HepG2 (cell line): ENCODE results near the gene ARFGAP3. TPM values are rescaled to one million over a fixed set of nuclear protein-coding genes. Genes with fewer than 3 reads are reported as not detected.

ENCODE experiments used
- ATF4 ChIP-seq, 2 experiments: fragments of 450-650 bp in 1 of 2; sonication (generic) in 1 of 2; formaldehyde crosslinking; IDR thresholded peaks; 2 replicates each; pipeline versions ENCODE4 v1.5.0 to v1.8.0; 2020 to 2022; ENCODE audit warnings: mild to moderate bottlenecking in 1 of 2, missing genetic modification reagents in 1 of 2
- FOXM1 ChIP-seq: sonication (generic); formaldehyde crosslinking; IDR thresholded peaks from 2 replicates; pipeline ENCODE4 v1.5.0; 2020; ENCODE audit warnings: missing genetic modification reagents
- FOXO1 ChIP-seq: sonication (generic); formaldehyde crosslinking; IDR thresholded peaks from 2 replicates; pipeline ENCODE4 v1.4.0; 2020; ENCODE audit warnings: missing genetic modification reagents
- ISL2 ChIP-seq: sonication (generic); formaldehyde crosslinking; IDR thresholded peaks from 2 replicates; pipeline ENCODE4 v1.5.0; 2020; ENCODE audit warnings: missing genetic modification reagents
- KLF15 ChIP-seq: sonication (generic); formaldehyde crosslinking; IDR thresholded peaks from 2 replicates; pipeline ENCODE4 v1.8.1; 2023; ENCODE audit warnings: borderline replicate concordance, mild to moderate bottlenecking, inconsistent platforms, missing genetic modification reagents, mixed read lengths
- MLXIP ChIP-seq: sonication (generic); formaldehyde crosslinking; IDR thresholded peaks from 2 replicates; pipeline ENCODE4 v1.9.0; 2021; ENCODE audit warnings: missing genetic modification reagents, borderline replicate concordance
- MTF1 ChIP-seq: sonication (generic); formaldehyde crosslinking; IDR thresholded peaks from 2 replicates; pipeline ENCODE4 v1.5.0; 2020; ENCODE audit warnings: missing genetic modification reagents
- MTF2 ChIP-seq: sonication (generic); formaldehyde crosslinking; IDR thresholded peaks from 2 replicates; pipeline ENCODE4 v1.5.0; 2020; ENCODE audit warnings: missing genetic modification reagents, borderline replicate concordance
- NFATC3 ChIP-seq: sonication (generic); formaldehyde crosslinking; IDR thresholded peaks from 2 replicates; pipeline ENCODE4 v1.5.1; 2020; ENCODE audit warnings: mild to moderate bottlenecking, missing genetic modification reagents
- NFKBIZ ChIP-seq: IDR thresholded peaks from 2 replicates; pipeline ENCODE4 v1.6.1; 2018; ENCODE audit warnings: missing genetic modification reagents, missing compliant biosample characterization
- ZNF101 ChIP-seq: sonication (generic); formaldehyde crosslinking; IDR thresholded peaks from 2 replicates; pipeline ENCODE4 v1.4.0; 2020; ENCODE audit warnings: mild to moderate bottlenecking, low read depth, missing genetic modification reagents, borderline replicate concordance
- ZNF234 ChIP-seq: sonication (generic); formaldehyde crosslinking; conservative IDR thresholded peaks from 2 replicates; pipeline ENCODE4 v1.5.1; 2020; ENCODE audit warnings: mild to moderate bottlenecking, missing genetic modification reagents
- ZNF296 ChIP-seq: sonication (generic); formaldehyde crosslinking; conservative IDR thresholded peaks from 2 replicates; pipeline ENCODE4 v1.5.0; 2020; ENCODE audit warnings: mild to moderate bottlenecking, missing genetic modification reagents
- ZNF530 ChIP-seq: sonication (generic); formaldehyde crosslinking; IDR thresholded peaks from 2 replicates; pipeline ENCODE4 v1.5.0; 2020; ENCODE audit warnings: low read depth, mild to moderate bottlenecking, missing genetic modification reagents
- ZNF552 ChIP-seq: sonication (generic); formaldehyde crosslinking; IDR thresholded peaks from 2 replicates; pipeline ENCODE4 v1.9.0; 2022; ENCODE audit warnings: missing genetic modification reagents, mild to moderate bottlenecking, borderline replicate concordance
- ZNF572 ChIP-seq: sonication (generic); formaldehyde crosslinking; IDR thresholded peaks from 2 replicates; pipeline ENCODE4 v1.5.1; 2020; ENCODE audit warnings: mild to moderate bottlenecking, missing genetic modification reagents
- ZNF674 ChIP-seq: sonication (generic); formaldehyde crosslinking; IDR thresholded peaks from 2 replicates; pipeline ENCODE4 v1.5.0; 2020; ENCODE audit warnings: low read depth, mild to moderate bottlenecking, missing genetic modification reagents
- ZSCAN9 ChIP-seq: IDR thresholded peaks from 2 replicates; pipeline ENCODE4 v1.6.1; 2016; ENCODE audit warnings: borderline replicate concordance
- polyA plus RNA-seq, 8 experiments: library from polyadenylated mRNA; depleted of rRNA in 3 of 8; stranded (reverse) in 7 of 8; unstranded in 1 of 8; fragments of >200 nt; fragmentation: Illumina TruSeq in 4 of 8; extraction: Trizol in 4 of 8; gene quantifications; 2 replicates each; pipeline versions ENCODE4 v1.2.1 to v1.2.3, GENCODE V29; 2011 to 2016; ENCODE audit warnings: low read depth in 4 of 8, missing spikeins in 1 of 8, mixed read lengths in 1 of 8; ENCODE audit not compliant: insufficient read depth in 1 of 8
- total RNA-seq, 5 experiments: library from RNA; depleted of rRNA; stranded (reverse); fragments of >200 nt; fragmentation: Illumina TruSeq; extraction: Trizol; gene quantifications; 2 replicates each; pipeline ENCODE4 v1.2.3, GENCODE V29; 2016; ENCODE audit warnings: low read depth in 1 of 5
- TF ChIP-seq, protein P1 (sequence below): sonication (generic); formaldehyde crosslinking; IDR thresholded peaks from 2 replicates; pipeline ENCODE4 v1.4.0; 2020; ENCODE audit warnings: missing genetic modification reagents
- TF ChIP-seq, protein P2 (sequence below): sonication (generic); formaldehyde crosslinking; IDR thresholded peaks from 2 replicates; pipeline ENCODE4 v1.8.1; 2023; ENCODE audit warnings: mild to moderate bottlenecking, inconsistent platforms, moderate library complexity, missing genetic modification reagents, borderline replicate concordance
- TF ChIP-seq, protein P3 (sequence below): IDR thresholded peaks from 2 replicates; pipeline ENCODE4 v1.6.1; 2018; ENCODE audit warnings: missing genetic modification reagents, mild to moderate bottlenecking, missing compliant biosample characterization

ARFGAP3 gene
- total and polyA plus RNA-seq, 2 of the 13 experiments (the other 11 are each of a cell fraction or from before 2014, with no cell fraction given): 41.7 to 61.6 TPM

- no peak for TF ChIP-seq MLXIP (CRISPR knock-in tag)
- no peak for TF ChIP-seq NFATC3 (CRISPR knock-in tag)
- no peak for TF ChIP-seq ZNF296
- TF ChIP-seq, protein P1, sequence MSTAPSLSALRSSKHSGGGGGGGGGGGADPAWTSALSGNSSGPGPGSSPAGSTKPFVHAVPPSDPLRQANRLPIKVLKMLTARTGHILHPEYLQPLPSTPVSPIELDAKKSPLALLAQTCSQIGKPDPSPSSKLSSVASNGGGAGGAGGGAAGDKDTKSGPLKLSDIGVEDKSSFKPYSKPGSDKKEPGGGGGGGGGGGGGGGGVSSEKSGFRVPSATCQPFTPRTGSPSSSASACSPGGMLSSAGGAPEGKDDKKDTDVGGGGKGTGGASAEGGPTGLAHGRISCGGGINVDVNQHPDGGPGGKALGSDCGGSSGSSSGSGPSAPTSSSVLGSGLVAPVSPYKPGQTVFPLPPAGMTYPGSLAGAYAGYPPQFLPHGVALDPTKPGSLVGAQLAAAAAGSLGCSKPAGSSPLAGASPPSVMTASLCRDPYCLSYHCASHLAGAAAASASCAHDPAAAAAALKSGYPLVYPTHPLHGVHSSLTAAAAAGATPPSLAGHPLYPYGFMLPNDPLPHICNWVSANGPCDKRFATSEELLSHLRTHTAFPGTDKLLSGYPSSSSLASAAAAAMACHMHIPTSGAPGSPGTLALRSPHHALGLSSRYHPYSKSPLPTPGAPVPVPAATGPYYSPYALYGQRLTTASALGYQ (CRISPR knock-in tag): peak; percentile 81; the same call in 1 of the 2 replicates
- TF ChIP-seq FOXO1: peak; percentile 95
- TF ChIP-seq, protein P2, sequence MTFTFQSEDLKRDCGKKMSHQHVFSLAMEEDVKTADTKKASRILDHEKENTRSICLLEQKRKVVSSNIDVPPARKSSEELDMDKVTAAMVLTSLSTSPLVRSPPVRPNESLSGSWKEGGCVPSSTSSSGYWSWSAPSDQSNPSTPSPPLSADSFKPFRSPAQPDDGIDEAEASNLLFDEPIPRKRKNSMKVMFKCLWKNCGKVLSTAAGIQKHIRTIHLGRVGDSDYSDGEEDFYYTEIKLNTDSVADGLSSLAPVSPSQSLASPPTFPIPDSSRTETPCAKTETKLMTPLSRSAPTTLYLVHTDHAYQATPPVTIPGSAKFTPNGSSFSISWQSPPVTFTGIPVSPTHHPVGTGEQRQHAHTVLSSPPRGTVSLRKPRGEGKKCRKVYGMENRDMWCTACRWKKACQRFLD (CRISPR knock-in tag): 0 out of 2 replicates have a peak, but pooled peaks have one; percentile 49
- no peak for TF ChIP-seq ZNF530 (CRISPR knock-in tag)
- TF ChIP-seq ATF4 (CRISPR knock-in tag; IDR thresholded peaks at IDR 0.05): peak in 1 of 2 experiments; percentile 75; a peak in 1 of 4 replicates
- peak; percentile 95 for TF ChIP-seq ISL2 (CRISPR knock-in tag)
- peak; percentile 95 for TF ChIP-seq NFKBIZ (CRISPR knock-in tag)
- TF ChIP-seq ZSCAN9: peak; percentile 86
- 0 out of 2 replicates have a peak, but pooled peaks have one; percentile 52 for TF ChIP-seq ZNF572 (CRISPR knock-in tag)
- TF ChIP-seq FOXM1 (CRISPR knock-in tag): no peak
- TF ChIP-seq ZNF101: 0 out of 2 replicates have a peak, but pooled peaks have one; percentile 34
- TF ChIP-seq ZNF234 (CRISPR knock-in tag): no peak
- no peak; the same call in 1 of the 2 replicates for TF ChIP-seq ZNF552
- TF ChIP-seq ZNF674 (CRISPR knock-in tag): no peak
- TF ChIP-seq, protein P3, sequence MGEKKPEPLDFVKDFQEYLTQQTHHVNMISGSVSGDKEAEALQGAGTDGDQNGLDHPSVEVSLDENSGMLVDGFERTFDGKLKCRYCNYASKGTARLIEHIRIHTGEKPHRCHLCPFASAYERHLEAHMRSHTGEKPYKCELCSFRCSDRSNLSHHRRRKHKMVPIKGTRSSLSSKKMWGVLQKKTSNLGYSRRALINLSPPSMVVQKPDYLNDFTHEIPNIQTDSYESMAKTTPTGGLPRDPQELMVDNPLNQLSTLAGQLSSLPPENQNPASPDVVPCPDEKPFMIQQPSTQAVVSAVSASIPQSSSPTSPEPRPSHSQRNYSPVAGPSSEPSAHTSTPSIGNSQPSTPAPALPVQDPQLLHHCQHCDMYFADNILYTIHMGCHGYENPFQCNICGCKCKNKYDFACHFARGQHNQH (CRISPR knock-in tag): peak; percentile 95
- no peak for TF ChIP-seq MTF2
- no peak for TF ChIP-seq KLF15
- TF ChIP-seq MTF1 (CRISPR knock-in tag): no peak
Measured at GRCh38 chr22:42800451-42801251, 56.4 kb downstream of the ARFGAP3 start (continued).
